ENCODE data around the gene SERPINE2. TPM values are rescaled to one million over a fixed set of nuclear protein-coding genes. Genes with fewer than 3 reads are reported as not detected.

The SERPINE2 gene
- total RNA-seq, 1 experiment from 2014 or later, result 380 TPM

- no peak overlapping the region for H3K4me3 ChIP-seq (ENCODE audit: low read depth, low read length, poor library complexity, severe bottlenecking)
- intact Hi-C loops (cut with micrococcal nuclease; ENCODE audit: unreplicated experiment), result loop anchor here (2.0 kb wide), 1 partner anchor 363 kb away; no protein-coding TSS in a partner anchor
- ChIA-PET POLR2A (ENCODE audit: low non-redundant PET) (no interaction called here), CTCF (interaction anchor here (0.6 to 0.9 kb wide), 2 partner anchors 289 to 364 kb away, joined by 3 to 4 read pairs; no protein-coding TSS in a partner anchor)
- no TSS peak for BruUV-seq (replicated peaks)
- peak overlapping the region; percentile 54 for H3K27ac ChIP-seq (ENCODE audit: low read depth, low read length, poor library complexity, severe bottlenecking)
- peaks cover 35% of the 10 kb centered on the region for H3K4me1 ChIP-seq (ENCODE audit: insufficient read depth, low read length, poor library complexity, severe bottlenecking)
- H3K36me3 ChIP-seq (ENCODE audit: insufficient read depth, low read length, poor library complexity, severe bottlenecking), result peaks cover 59% of the 10 kb centered on the region
- no peak for TF ChIP-seq EZH2 (IDR thresholded peaks at IDR 0.05; ENCODE audit: borderline replicate concordance, low read depth, low read length, poor library complexity, severe bottlenecking)
- TF ChIP-seq CTCF (conservative IDR thresholded peaks at IDR 0.05; ENCODE audit: low read depth, low read length), result no peak
- no peaks in the 10 kb centered on the region for H3K27me3 ChIP-seq (replicated peaks; ENCODE audit: insufficient read depth, low read depth, low read length, poor library complexity)
- DNase-seq (ENCODE audit: low spot score), result peak; percentile 54
- H3K9me3 ChIP-seq (ENCODE audit: low read depth, low read length, poor library complexity, severe bottlenecking), result no peaks in the 10 kb centered on the region
These were observed 43.5 kb downstream of the SERPINE2 start for GRCh38 chr2:223995569-223995968.

- Histone ChIP-seq H3K4me3 (ENCODE audit: low read depth, low read length, poor library complexity, severe bottlenecking) (no peak overlapping the region), H3K36me3 (ENCODE audit: insufficient read depth, low read length, poor library complexity, severe bottlenecking) (peaks cover 50% of the 10 kb centered on the region), H3K27me3 (replicated peaks; ENCODE audit: insufficient read depth, low read depth, low read length, poor library complexity) (no peaks in the 10 kb centered on the region), H3K4me1 (ENCODE audit: insufficient read depth, low read length, poor library complexity, severe bottlenecking) (peaks cover 30% of the 10 kb centered on the region), H3K9me3 (ENCODE audit: low read depth, low read length, poor library complexity, severe bottlenecking) (no peaks in the 10 kb centered on the region), H3K27ac (ENCODE audit: low read depth, low read length, poor library complexity, severe bottlenecking) (peak overlapping the region; percentile 54)
- intact Hi-C loops (cut with micrococcal nuclease; ENCODE audit: unreplicated experiment), result loop anchor here (2.0 kb wide), 1 partner anchor 364 kb away; no protein-coding TSS in a partner anchor
- ChIA-PET POLR2A (ENCODE audit: low non-redundant PET) (no interaction called here), CTCF (interaction anchor here (0.9 to 2.4 kb wide), 2 partner anchors 13 to 289 kb away, joined by 3 to 70 read pairs; no protein-coding TSS in a partner anchor)
- BruUV-seq (replicated peaks), result no TSS peak
- TF ChIP-seq CTCF (conservative IDR thresholded peaks at IDR 0.05; ENCODE audit: low read depth, low read length) (no peak), EZH2 (IDR thresholded peaks at IDR 0.05; ENCODE audit: borderline replicate concordance, low read depth, low read length, poor library complexity, severe bottlenecking) (no peak)
- DNase-seq (ENCODE audit: low spot score), result no peak
These were observed 44.4 kb downstream of the SERPINE2 start for GRCh38 chr2:223994562-223995162.

- POLR2A ChIA-PET (ENCODE audit: low non-redundant PET), result no interaction called here
- Histone ChIP-seq H3K4me1 (ENCODE audit: insufficient read depth, low read length, poor library complexity, severe bottlenecking) (peaks cover 21% of the 10 kb centered on the region), H3K4me3 (ENCODE audit: low read depth, low read length, poor library complexity, severe bottlenecking) (no peak overlapping the region), H3K36me3 (ENCODE audit: insufficient read depth, low read length, poor library complexity, severe bottlenecking) (peaks cover 48% of the 10 kb centered on the region), H3K27ac (ENCODE audit: low read depth, low read length, poor library complexity, severe bottlenecking) (peak overlapping the region; percentile 54), H3K27me3 (replicated peaks; ENCODE audit: insufficient read depth, low read depth, low read length, poor library complexity) (no peaks in the 10 kb centered on the region), H3K9me3 (ENCODE audit: low read depth, low read length, poor library complexity, severe bottlenecking) (no peaks in the 10 kb centered on the region)
- no peak for TF ChIP-seq EZH2 (IDR thresholded peaks at IDR 0.05; ENCODE audit: borderline replicate concordance, low read depth, low read length, poor library complexity, severe bottlenecking)
- TF ChIP-seq CTCF (conservative IDR thresholded peaks at IDR 0.05; ENCODE audit: low read depth, low read length), result peak; percentile 91
- CTCF ChIA-PET, result interaction anchor here (0.6 to 2.8 kb wide), 19 partner anchors 12 to 583 kb away, joined by 3 to 70 read pairs (median 4); partner anchors contain the start of gene SERPINE2
- intact Hi-C loops (cut with micrococcal nuclease; ENCODE audit: unreplicated experiment), result loop anchor here (1.0 to 2.0 kb wide), 3 partner anchors 144 to 365 kb away; no protein-coding TSS in a partner anchor
- no TSS peak for BruUV-seq (replicated peaks)
- DNase-seq (ENCODE audit: low spot score), result peak; percentile 92
These were observed 45.4 kb downstream of the SERPINE2 start for GRCh38 chr2:223993634-223994232.

Measured in A673 (cell line).